Measurements from ENCODE around the gene ESRRA.

- no peak for TF ChIP-seq REST (IDR thresholded peaks at IDR 0.05; ENCODE audit: low read depth, low read length)
- peak; percentile 74 for TF ChIP-seq POLR2A (IDR thresholded peaks at IDR 0.05; ENCODE audit: low read depth, low read length)
- TF ChIP-seq NFYA (IDR thresholded peaks at IDR 0.05; ENCODE audit: borderline replicate concordance, low read depth, low read length): no peak
- TF ChIP-seq EZH2 (IDR thresholded peaks at IDR 0.05; ENCODE audit: borderline replicate concordance, control insufficient read depth, low read depth, low read length): no peak
- TF ChIP-seq SUZ12 (IDR thresholded peaks at IDR 0.05; ENCODE audit: unreplicated experiment): no peak
- peak; percentile 52 for TF ChIP-seq SP1 (IDR thresholded peaks at IDR 0.05; ENCODE audit: low read depth, low read length)
- TF ChIP-seq TARDBP (IDR thresholded peaks at IDR 0.05; ENCODE audit: borderline replicate concordance): no peak
- TF ChIP-seq HDAC6 (IDR thresholded peaks at IDR 0.05; ENCODE audit: unreplicated experiment): no peak
- TF ChIP-seq RCOR1 (conservative IDR thresholded peaks at IDR 0.05; ENCODE audit: low read depth, low read length): no peak
- no peak for TF ChIP-seq USF1 (IDR thresholded peaks at IDR 0.05; ENCODE audit: borderline replicate concordance, extremely low read length, insufficient read depth, low read depth, low read length)
- TF ChIP-seq CTCF (IDR thresholded peaks at IDR 0.05 in 2 of 3, conservative IDR thresholded peaks at IDR 0.05 in 1 of 3; ENCODE audit: control insufficient read depth in 2 of 3, extremely low read depth in 1 of 3, insufficient read depth in 1 of 3, low read depth in 3 of 3, low read length in 3 of 3): no peak
- no peak for TF ChIP-seq NBN (IDR thresholded peaks at IDR 0.05)
Observed at GRCh38 chr11:64305075-64305690, at the start of gene ESRRA.
